ENCODE data around the gene PLPP6. TPM values are rescaled to one million over a fixed set of nuclear protein-coding genes. Genes with fewer than 3 reads are reported as not detected.

Gene PLPP6
- total and polyA plus RNA-seq, 2 donors (not counting 3 experiments of a cell fraction or from before 2014, with no cell fraction given) = 6.3 to 6.4 TPM

GRCh38 chr9:4677392-4677791, 15.3 kb downstream of the PLPP6 start:
- no peaks in the 10 kb centered on the region for H4K20me1 ChIP-seq (replicated peaks; ENCODE audit: control insufficient read depth, extremely low read depth, insufficient read depth, low read length)
- no peaks in the 10 kb centered on the region for H3K9me1 ChIP-seq (replicated peaks; ENCODE audit: control insufficient read depth, extremely low read depth, insufficient read depth, low read length)
- no peaks in the 10 kb centered on the region for H3K27me3 ChIP-seq (ENCODE audit: control insufficient read depth in 2 of 2, insufficient read depth in 2 of 2, low read length in 2 of 2)
- TF ChIP-seq POLR2AphosphoS5 (IDR thresholded peaks at IDR 0.05; ENCODE audit: insufficient read depth, low read depth, low read length) (no peak), MYC (IDR thresholded peaks at IDR 0.05; ENCODE audit: low read depth, low read length) (no peak)
- CTCF ChIA-PET = interaction anchor here (0.6 kb wide), 1 partner anchor 12 kb away, joined by 3 read pairs; no protein-coding TSS in a partner anchor
- POLR2A ChIA-PET = no interaction called here
- intact Hi-C loops (cut with micrococcal nuclease) (loop anchor here (10.0 kb wide), 1 partner anchor 1153 kb away; the partner anchor contains the start of gene RFX3), dilution Hi-C loops (cut with MboI; ENCODE audit: extremely low pct_ligation_motif_present, low sequenced_read_pairs) (no loop called here)
- no TSS peak for BruUV-seq (replicated peaks)
- no peak overlapping the region for H3K9ac ChIP-seq (replicated peaks; ENCODE audit: extremely low read depth, insufficient read depth, low read length)
- no peak for DNase-seq (ENCODE audit: low read depth, low spot score)
- no peaks in the 10 kb centered on the region for H3K36me3 ChIP-seq (ENCODE audit: control insufficient read depth in 2 of 2, extremely low read depth in 1 of 2, insufficient read depth in 2 of 2, low read length in 2 of 2)
- no peak for FAIRE-seq
- no peak overlapping the region for H3K27ac ChIP-seq (ENCODE audit: insufficient read depth, low read depth, low read length)
- no peak overlapping the region for H2AFZ ChIP-seq (ENCODE audit: low read depth, low read length)
- H3K4me1 ChIP-seq (ENCODE audit: control insufficient read depth, extremely low read depth, insufficient read depth, low read length) = peaks cover 6% of the 10 kb centered on the region
- no peaks in the 10 kb centered on the region for H3K9me3 ChIP-seq (replicated peaks; ENCODE audit: control insufficient read depth, insufficient read depth, low read length)
- H3K79me2 ChIP-seq (ENCODE audit: control insufficient read depth, insufficient read depth, low read length) = peaks cover 17% of the 10 kb centered on the region
- no peak overlapping the region for H3K4me3 ChIP-seq (replicated peaks in 1 of 3; ENCODE audit: insufficient read depth in 1 of 3, low read depth in 1 of 3, low read length in 3 of 3)
- no peak overlapping the region for H3K4me2 ChIP-seq (ENCODE audit: insufficient read depth, low read length)

- dilution Hi-C loops (cut with MboI; ENCODE audit: extremely low pct_ligation_motif_present, low sequenced_read_pairs) (no loop called here), intact Hi-C loops (cut with micrococcal nuclease) (loop anchor here (1.0 to 10.0 kb wide), 3 partner anchors 16 to 1154 kb away; partner anchors contain the start of genes AK3, PLPP6 and RFX3)
- DNase-seq (ENCODE audit: low read depth, low spot score) = peak; percentile 83
- H3K4me3 ChIP-seq (replicated peaks in 1 of 3; ENCODE audit: insufficient read depth in 1 of 3, low read depth in 1 of 3, low read length in 3 of 3) = peak overlapping the region; percentile 29 to 84 (median 75)
- peak overlapping the region; percentile 81 for H3K9ac ChIP-seq (replicated peaks; ENCODE audit: extremely low read depth, insufficient read depth, low read length)
- H3K4me2 ChIP-seq (ENCODE audit: insufficient read depth, low read length) = peak overlapping the region; percentile 69
- peak; percentile 48 for FAIRE-seq
- no peaks in the 10 kb centered on the region for H3K36me3 ChIP-seq (ENCODE audit: control insufficient read depth in 2 of 2, extremely low read depth in 1 of 2, insufficient read depth in 2 of 2, low read length in 2 of 2)
- H3K27me3 ChIP-seq (ENCODE audit: control insufficient read depth in 2 of 2, insufficient read depth in 2 of 2, low read length in 2 of 2) = no peaks in the 10 kb centered on the region
- CTCF ChIA-PET = interaction anchor here (0.7 to 1.0 kb wide), 6 partner anchors 13 to 61 kb away, joined by 3 to 14 read pairs (median 4); partner anchors contain the start of gene SPATA6L
- H3K9me1 ChIP-seq (replicated peaks; ENCODE audit: control insufficient read depth, extremely low read depth, insufficient read depth, low read length) = no peaks in the 10 kb centered on the region
- no peaks in the 10 kb centered on the region for H4K20me1 ChIP-seq (replicated peaks; ENCODE audit: control insufficient read depth, extremely low read depth, insufficient read depth, low read length)
- peaks cover 22% of the 10 kb centered on the region for H3K79me2 ChIP-seq (ENCODE audit: control insufficient read depth, insufficient read depth, low read length)
- POLR2A ChIA-PET = interaction anchor here (1.0 kb wide), 1 partner anchor 13 kb away, joined by 5 read pairs; the partner anchor contains the start of gene SPATA6L
- no peaks in the 10 kb centered on the region for H3K9me3 ChIP-seq (replicated peaks; ENCODE audit: control insufficient read depth, insufficient read depth, low read length)
- H3K4me1 ChIP-seq (ENCODE audit: control insufficient read depth, extremely low read depth, insufficient read depth, low read length) = peaks cover 6% of the 10 kb centered on the region
- BruUV-seq (replicated peaks) = TSS peak; percentile 96
- H3K27ac ChIP-seq (ENCODE audit: insufficient read depth, low read depth, low read length) = peak overlapping the region; percentile 71
- TF ChIP-seq CTCF (IDR thresholded peaks at IDR 0.05; ENCODE audit: extremely low read depth in 1 of 2, insufficient read depth in 1 of 2, low read depth in 1 of 2, low read length in 2 of 2) (no peak), EZH2 (IDR thresholded peaks at IDR 0.05; ENCODE audit: borderline replicate concordance, low read depth, low read length, severe bottlenecking) (no peak), GATA2 (IDR thresholded peaks at IDR 0.05; ENCODE audit: insufficient read depth, insufficient read length, low read depth, low read length) (no peak), POLR2A (IDR thresholded peaks at IDR 0.05; ENCODE audit: low read depth, low read length) (no peak), POLR2AphosphoS5 (IDR thresholded peaks at IDR 0.05; ENCODE audit: insufficient read depth, low read depth, low read length) (no peak), JUN (IDR thresholded peaks at IDR 0.05; ENCODE audit: borderline replicate concordance, insufficient read depth, insufficient read length, low read depth) (no peak), MYC (IDR thresholded peaks at IDR 0.05; ENCODE audit: low read depth, low read length) (no peak), FOS (IDR thresholded peaks at IDR 0.05; ENCODE audit: borderline replicate concordance, insufficient read depth, low read length) (no peak), MAX (IDR thresholded peaks at IDR 0.05; ENCODE audit: insufficient read depth, insufficient read length) (no peak)
- H2AFZ ChIP-seq (ENCODE audit: low read depth, low read length) = peak overlapping the region; percentile 89
Observed at GRCh38 chr9:4678679-4679267, 16.7 kb downstream of the PLPP6 start.
